ENCODE results near the gene SASH1.

GRCh38 chr6:148322704-148323103 lies 19.9 kb upstream of the SASH1 start:
- TF ChIP-seq CTCF (IDR thresholded peaks at IDR 0.05) (no peak), EZH2 (IDR thresholded peaks at IDR 0.05) (no peak), EZH2phosphoT487 (IDR thresholded peaks at IDR 0.05) (no peak)
